MM.1S (cell line): Measurements from ENCODE around the gene BCDIN3D.

Source experiments
- EZH2 ChIP-seq: fragments of 300-600 bp; sonication (generic); optimal IDR thresholded peaks from 2 replicates; pipeline ENCODE3; 2017; ENCODE audit warnings: low read depth, mild to moderate bottlenecking, antibody characterized with exemption, low read length, mixed read lengths
- EZH2phosphoT487 ChIP-seq: fragments of 300-600 bp; sonication (generic); IDR thresholded peaks from 2 replicates; pipeline ENCODE4 v1.6.1; 2018; ENCODE audit warnings: antibody characterized with exemption, low read length
- TF ChIP-seq, protein P1 (sequence below): fragments of 300-600 bp; sonication (generic); IDR thresholded peaks from 2 replicates; pipeline ENCODE4 v1.5.1; 2016; ENCODE audit warnings: antibody characterized with exemption, low read length, mixed read lengths

DNA sequence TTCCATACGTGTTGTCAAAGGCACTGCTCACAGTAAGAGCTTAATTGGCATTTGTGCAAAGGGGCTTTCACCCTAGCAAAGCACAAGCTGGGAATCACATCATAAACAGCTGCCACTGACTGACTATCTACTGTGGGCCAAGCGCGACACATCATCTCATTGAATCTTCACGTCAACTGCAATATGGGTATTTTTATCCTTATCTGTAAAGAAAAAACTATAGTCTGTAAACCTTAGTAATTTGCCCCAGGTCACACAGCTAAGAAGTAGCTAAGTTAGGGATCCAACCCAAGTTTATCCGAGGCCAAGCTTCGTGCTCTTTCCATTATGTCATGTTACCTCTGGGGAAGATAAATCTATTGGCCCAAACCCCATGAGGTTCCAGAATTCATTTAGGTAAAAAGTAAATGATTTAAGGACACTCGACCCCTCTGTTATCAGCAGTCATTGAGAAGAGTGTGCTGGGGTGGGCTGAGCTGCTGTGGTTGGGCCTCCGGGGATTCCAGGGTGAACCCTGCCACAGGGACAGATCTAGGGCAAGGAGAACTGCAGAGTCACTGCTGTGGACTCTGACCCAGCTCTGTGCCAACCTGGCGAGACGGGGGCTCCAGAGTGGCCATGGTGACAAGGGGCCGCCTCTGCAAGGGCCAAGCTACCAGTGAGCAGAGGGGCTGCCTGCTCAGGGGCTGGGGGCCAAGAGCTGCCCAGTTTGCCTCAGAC is 42.3 kb downstream of the BCDIN3D start:
- TF ChIP-seq, protein P1, sequence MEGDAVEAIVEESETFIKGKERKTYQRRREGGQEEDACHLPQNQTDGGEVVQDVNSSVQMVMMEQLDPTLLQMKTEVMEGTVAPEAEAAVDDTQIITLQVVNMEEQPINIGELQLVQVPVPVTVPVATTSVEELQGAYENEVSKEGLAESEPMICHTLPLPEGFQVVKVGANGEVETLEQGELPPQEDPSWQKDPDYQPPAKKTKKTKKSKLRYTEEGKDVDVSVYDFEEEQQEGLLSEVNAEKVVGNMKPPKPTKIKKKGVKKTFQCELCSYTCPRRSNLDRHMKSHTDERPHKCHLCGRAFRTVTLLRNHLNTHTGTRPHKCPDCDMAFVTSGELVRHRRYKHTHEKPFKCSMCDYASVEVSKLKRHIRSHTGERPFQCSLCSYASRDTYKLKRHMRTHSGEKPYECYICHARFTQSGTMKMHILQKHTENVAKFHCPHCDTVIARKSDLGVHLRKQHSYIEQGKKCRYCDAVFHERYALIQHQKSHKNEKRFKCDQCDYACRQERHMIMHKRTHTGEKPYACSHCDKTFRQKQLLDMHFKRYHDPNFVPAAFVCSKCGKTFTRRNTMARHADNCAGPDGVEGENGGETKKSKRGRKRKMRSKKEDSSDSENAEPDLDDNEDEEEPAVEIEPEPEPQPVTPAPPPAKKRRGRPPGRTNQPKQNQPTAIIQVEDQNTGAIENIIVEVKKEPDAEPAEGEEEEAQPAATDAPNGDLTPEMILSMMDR: no peak
- TF ChIP-seq EZH2 (no peak), EZH2phosphoT487 (no peak)
